Parathyroid adenoma (tissue), 2 donors: ENCODE results near the gene NAV3.

ENCODE experiments used
- H2AFZ ChIP-seq: fragments of 300-600 bp; sonication (generic); one replicate; pipeline ENCODE4 v1.7.0; 2017; ENCODE audit warnings: antibody characterized with exemption, mild to moderate bottlenecking
- H3K27ac ChIP-seq: fragments of 300-600 bp; sonication (generic); one replicate; pipeline ENCODE4 v1.7.0; 2017
- H3K27me3 ChIP-seq: fragments of 300-600 bp; sonication (generic); one replicate; pipeline ENCODE4 v1.7.0; 2017; ENCODE audit warnings: low read length; ENCODE audit not compliant: control insufficient read depth, insufficient read depth
- H3K36me3 ChIP-seq: fragments of 300-600 bp; sonication (generic); one replicate; pipeline ENCODE4 v1.7.0; 2017; ENCODE audit warnings: low read length; ENCODE audit not compliant: control insufficient read depth, insufficient read depth
- H3K4me1 ChIP-seq: fragments of 300-600 bp; sonication (generic); one replicate; pipeline ENCODE4 v1.7.0; 2017; ENCODE audit warnings: control low read depth
- H3K4me2 ChIP-seq: fragments of 300-600 bp; sonication (generic); one replicate; pipeline ENCODE4 v1.7.0; 2017; ENCODE audit warnings: low read length
- H3K4me3 ChIP-seq: fragments of 300-600 bp; sonication (generic); one replicate; pipeline ENCODE4 v1.7.0; 2017; ENCODE audit warnings: low read depth, low read length
- H3K79me2 ChIP-seq: fragments of 300-600 bp; sonication (generic); one replicate; pipeline ENCODE4 v1.7.0; 2017; ENCODE audit warnings: control low read depth
- H3K9ac ChIP-seq: fragments of 300-600 bp; sonication (generic); one replicate; pipeline ENCODE4 v1.7.0; 2017; ENCODE audit warnings: mild to moderate bottlenecking
- H3K9me3 ChIP-seq: fragments of 300-600 bp; sonication (generic); one replicate; pipeline ENCODE4 v1.7.0; 2017; ENCODE audit warnings: low read length; ENCODE audit not compliant: control insufficient read depth
- TF ChIP-seq, protein P1 (sequence below): fragments of 300-600 bp; sonication (generic); IDR thresholded peaks from one replicate; pipeline ENCODE4 v1.7.0; 2017; ENCODE audit warnings: antibody characterized with exemption, mild to moderate bottlenecking
- donor health status: primary hyperparathyroidism.

NAV3 gene

GRCh38 chr12:78179346-78179745, 348.7 kb downstream of the NAV3 start:
- H3K9ac ChIP-seq, result no peak overlapping the region
- H3K4me2 ChIP-seq, result no peak overlapping the region
- no peaks in the 10 kb centered on the region for H3K9me3 ChIP-seq
- no peaks in the 10 kb centered on the region for H3K27me3 ChIP-seq
- H3K79me2 ChIP-seq, result no peaks in the 10 kb centered on the region
- no peaks in the 10 kb centered on the region for H3K36me3 ChIP-seq
- H3K4me1 ChIP-seq, result no peaks in the 10 kb centered on the region
- no peak overlapping the region for H3K4me3 ChIP-seq
- H3K27ac ChIP-seq, result no peak overlapping the region
- no peak overlapping the region for H2AFZ ChIP-seq
- TF ChIP-seq, protein P1, sequence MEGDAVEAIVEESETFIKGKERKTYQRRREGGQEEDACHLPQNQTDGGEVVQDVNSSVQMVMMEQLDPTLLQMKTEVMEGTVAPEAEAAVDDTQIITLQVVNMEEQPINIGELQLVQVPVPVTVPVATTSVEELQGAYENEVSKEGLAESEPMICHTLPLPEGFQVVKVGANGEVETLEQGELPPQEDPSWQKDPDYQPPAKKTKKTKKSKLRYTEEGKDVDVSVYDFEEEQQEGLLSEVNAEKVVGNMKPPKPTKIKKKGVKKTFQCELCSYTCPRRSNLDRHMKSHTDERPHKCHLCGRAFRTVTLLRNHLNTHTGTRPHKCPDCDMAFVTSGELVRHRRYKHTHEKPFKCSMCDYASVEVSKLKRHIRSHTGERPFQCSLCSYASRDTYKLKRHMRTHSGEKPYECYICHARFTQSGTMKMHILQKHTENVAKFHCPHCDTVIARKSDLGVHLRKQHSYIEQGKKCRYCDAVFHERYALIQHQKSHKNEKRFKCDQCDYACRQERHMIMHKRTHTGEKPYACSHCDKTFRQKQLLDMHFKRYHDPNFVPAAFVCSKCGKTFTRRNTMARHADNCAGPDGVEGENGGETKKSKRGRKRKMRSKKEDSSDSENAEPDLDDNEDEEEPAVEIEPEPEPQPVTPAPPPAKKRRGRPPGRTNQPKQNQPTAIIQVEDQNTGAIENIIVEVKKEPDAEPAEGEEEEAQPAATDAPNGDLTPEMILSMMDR, result no peak

DNA sequence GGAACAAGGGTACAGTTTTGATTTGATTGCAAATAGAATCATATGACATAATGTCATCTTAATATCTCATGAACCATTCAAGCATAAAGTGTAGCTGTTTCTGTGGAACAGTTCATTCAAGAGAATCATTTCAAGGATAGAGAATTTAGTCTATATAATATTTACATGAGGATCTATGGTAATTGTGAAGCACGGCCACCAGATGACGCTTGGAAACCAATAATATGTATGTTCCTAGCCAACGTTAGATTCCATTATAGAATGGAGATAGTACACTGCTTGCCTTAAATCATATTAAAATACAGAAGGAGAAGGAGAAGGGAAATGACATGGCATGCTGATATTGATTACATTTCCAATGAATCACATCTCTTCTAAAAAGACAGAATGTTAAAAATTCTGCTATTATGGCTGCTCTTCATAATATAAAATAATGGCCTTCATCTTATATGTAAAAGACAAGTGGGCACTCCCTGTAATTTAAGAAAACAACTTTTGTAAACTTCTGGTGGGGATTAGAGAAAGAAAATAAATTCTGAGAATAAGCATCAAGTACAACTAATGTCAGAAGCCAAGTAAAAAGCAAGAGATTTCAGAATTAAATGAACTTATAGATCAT, 351.0 kb downstream of the NAV3 start:
- Histone ChIP-seq H3K4me3 (no peak overlapping the region), H3K4me1 (no peaks in the 10 kb centered on the region), H3K27ac (no peak overlapping the region), H3K79me2 (no peaks in the 10 kb centered on the region), H3K9me3 (no peaks in the 10 kb centered on the region), H3K4me2 (no peak overlapping the region), H3K9ac (no peak overlapping the region), H3K27me3 (no peaks in the 10 kb centered on the region), H3K36me3 (no peaks in the 10 kb centered on the region), H2AFZ (no peak overlapping the region)
- TF ChIP-seq, protein P1, result no peak

- H3K4me1 ChIP-seq, result no peaks in the 10 kb centered on the region
- H3K79me2 ChIP-seq, result no peaks in the 10 kb centered on the region
- no peaks in the 10 kb centered on the region for H3K9me3 ChIP-seq
- no peak overlapping the region for H3K9ac ChIP-seq
- H2AFZ ChIP-seq, result no peak overlapping the region
- H3K27me3 ChIP-seq, result no peaks in the 10 kb centered on the region
- H3K4me3 ChIP-seq, result no peak overlapping the region
- no peak overlapping the region for H3K27ac ChIP-seq
- no peak overlapping the region for H3K4me2 ChIP-seq
- no peaks in the 10 kb centered on the region for H3K36me3 ChIP-seq
- TF ChIP-seq, protein P1, result no peak
Measured at GRCh38 chr12:78183824-78184223, 353.1 kb downstream of the NAV3 start.

DNA sequence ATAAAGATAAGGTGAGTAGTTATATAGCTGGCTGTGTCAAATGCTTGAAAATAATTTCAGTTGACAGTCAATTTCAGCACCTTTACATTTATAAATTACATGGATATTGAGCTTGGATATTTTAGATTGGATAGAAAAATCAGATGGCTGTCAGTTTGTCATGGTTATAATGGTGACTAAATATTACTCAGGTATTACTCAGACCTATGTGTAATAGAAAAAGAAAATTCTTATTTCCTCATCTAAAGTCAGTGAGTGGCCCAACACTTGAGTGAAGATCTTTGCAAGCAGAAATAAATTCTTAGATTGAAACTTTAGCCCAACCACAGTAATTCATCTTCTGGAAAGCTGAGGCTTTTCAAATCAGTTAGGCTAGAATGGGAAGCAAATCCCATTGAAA, 354.4 kb downstream of the NAV3 start:
- H3K4me2 ChIP-seq, result no peak overlapping the region
- H3K79me2 ChIP-seq, result no peaks in the 10 kb centered on the region
- H3K9ac ChIP-seq, result no peak overlapping the region
- no peaks in the 10 kb centered on the region for H3K27me3 ChIP-seq
- H2AFZ ChIP-seq, result no peak overlapping the region
- H3K9me3 ChIP-seq, result no peaks in the 10 kb centered on the region
- H3K27ac ChIP-seq, result no peak overlapping the region
- no peak overlapping the region for H3K4me3 ChIP-seq
- no peaks in the 10 kb centered on the region for H3K36me3 ChIP-seq
- TF ChIP-seq, protein P1, result no peak
- H3K4me1 ChIP-seq, result no peaks in the 10 kb centered on the region

DNA sequence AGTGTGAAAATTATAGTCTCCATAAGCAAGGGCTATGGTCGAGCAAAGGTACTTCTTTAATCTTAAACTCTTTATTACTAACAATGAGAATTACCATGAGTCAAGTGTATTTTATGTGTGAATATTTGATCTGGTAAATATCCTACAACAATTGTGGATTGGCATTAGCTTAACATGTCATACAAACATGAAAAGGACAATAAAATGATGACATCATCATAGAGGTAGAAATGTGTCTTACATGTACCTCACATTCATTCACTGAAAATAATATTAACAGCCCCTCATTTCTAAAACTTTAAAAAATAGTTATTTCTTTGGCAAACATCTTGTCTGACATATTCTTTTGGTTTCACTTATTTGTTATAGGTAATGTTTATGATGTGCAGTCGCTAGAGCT, 355.0 kb downstream of the NAV3 start:
- no peak overlapping the region for H3K4me2 ChIP-seq
- no peaks in the 10 kb centered on the region for H3K9me3 ChIP-seq
- H3K27ac ChIP-seq, result no peak overlapping the region
- no peak overlapping the region for H3K9ac ChIP-seq
- no peaks in the 10 kb centered on the region for H3K79me2 ChIP-seq
- TF ChIP-seq, protein P1, result no peak
- H3K27me3 ChIP-seq, result no peaks in the 10 kb centered on the region
- H3K4me3 ChIP-seq, result no peak overlapping the region
- H3K36me3 ChIP-seq, result no peaks in the 10 kb centered on the region
- H3K4me1 ChIP-seq, result no peaks in the 10 kb centered on the region
- H2AFZ ChIP-seq, result no peak overlapping the region
